GM13976 (cell line): ENCODE data around the gene DGKH.

Experiments used
- DNase-seq: peaks from one replicate; pipeline ENCODE4 v3.0.0; 2012; ENCODE audit warnings: low spot score
- in situ Hi-C: fragments of 300-500 bp; cut with MboI; formaldehyde crosslinking; loops from one replicate; pipeline ENCODE4 v1.12.0; 2022; ENCODE audit warnings: low sequenced_read_pairs, mixed read lengths, inconsistent platforms; ENCODE audit not compliant: unreplicated experiment
- TF ChIP-seq, protein P1 (sequence below): IDR thresholded peaks from 2 replicates; pipeline ENCODE4 v1.5.1; 2012; ENCODE audit warnings: borderline replicate concordance, mild to moderate bottlenecking; ENCODE audit not compliant: insufficient read depth; ENCODE audit errors: extremely low read depth, missing control alignments, control extremely low read depth

DGKH gene

GRCh38 chr13:42216422-42216735 lies 167.9 kb downstream of the DGKH start:
- TF ChIP-seq, protein P1, sequence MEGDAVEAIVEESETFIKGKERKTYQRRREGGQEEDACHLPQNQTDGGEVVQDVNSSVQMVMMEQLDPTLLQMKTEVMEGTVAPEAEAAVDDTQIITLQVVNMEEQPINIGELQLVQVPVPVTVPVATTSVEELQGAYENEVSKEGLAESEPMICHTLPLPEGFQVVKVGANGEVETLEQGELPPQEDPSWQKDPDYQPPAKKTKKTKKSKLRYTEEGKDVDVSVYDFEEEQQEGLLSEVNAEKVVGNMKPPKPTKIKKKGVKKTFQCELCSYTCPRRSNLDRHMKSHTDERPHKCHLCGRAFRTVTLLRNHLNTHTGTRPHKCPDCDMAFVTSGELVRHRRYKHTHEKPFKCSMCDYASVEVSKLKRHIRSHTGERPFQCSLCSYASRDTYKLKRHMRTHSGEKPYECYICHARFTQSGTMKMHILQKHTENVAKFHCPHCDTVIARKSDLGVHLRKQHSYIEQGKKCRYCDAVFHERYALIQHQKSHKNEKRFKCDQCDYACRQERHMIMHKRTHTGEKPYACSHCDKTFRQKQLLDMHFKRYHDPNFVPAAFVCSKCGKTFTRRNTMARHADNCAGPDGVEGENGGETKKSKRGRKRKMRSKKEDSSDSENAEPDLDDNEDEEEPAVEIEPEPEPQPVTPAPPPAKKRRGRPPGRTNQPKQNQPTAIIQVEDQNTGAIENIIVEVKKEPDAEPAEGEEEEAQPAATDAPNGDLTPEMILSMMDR = no peak
- no peak for DNase-seq
- in situ Hi-C loops = no loop called here

DNA sequence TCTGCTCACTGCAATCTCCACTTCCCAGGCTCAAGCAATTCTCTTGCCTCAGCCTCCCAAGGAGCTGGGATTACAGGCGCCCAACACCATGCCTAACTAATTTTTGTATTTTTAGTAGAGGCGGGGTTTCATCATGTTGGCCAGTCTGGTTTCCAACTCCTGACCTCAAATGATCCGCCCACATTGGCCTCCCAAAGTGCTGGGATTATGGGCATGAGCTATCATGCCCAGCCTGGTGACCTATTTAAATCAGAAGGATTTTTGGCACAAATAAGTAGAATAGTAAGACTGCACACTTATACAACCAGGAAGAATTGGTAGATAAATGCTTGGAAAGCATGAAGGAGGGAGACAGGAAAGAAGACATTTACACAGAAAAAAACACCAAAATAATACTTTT lies 170.1 kb downstream of the DGKH start:
- no peak for DNase-seq
- in situ Hi-C loops = no loop called here
- TF ChIP-seq, protein P1 = no peak

GRCh38 chr13:42219051-42219450 lies 170.6 kb downstream of the DGKH start:
- DNase-seq = no peak
- TF ChIP-seq, protein P1 = no peak
- in situ Hi-C loops = no loop called here

GRCh38 chr13:42219876-42220275 lies 171.4 kb downstream of the DGKH start:
- TF ChIP-seq, protein P1 = no peak
- in situ Hi-C loops = no loop called here
- DNase-seq = no peak

- in situ Hi-C loops = no loop called here
- TF ChIP-seq, protein P1 = no peak
- no peak for DNase-seq
These were observed 172.8 kb downstream of the DGKH start for GRCh38 chr13:42221121-42221765.

- TF ChIP-seq, protein P1 = no peak
- no peak for DNase-seq
- in situ Hi-C loops = no loop called here
These were observed 175.2 kb downstream of the DGKH start for GRCh38 chr13:42223681-42224080.
